OCI-LY1 (cell line): ENCODE measurements around the gene SNCB.

Source experiments
- H2AFZ ChIP-seq: fragments of 200-600 bp; sonication (generic), shearing (Covaris generic); 2 replicates; pipeline ENCODE4 v1.6.0; 2014; ENCODE audit warnings: antibody characterized with exemption, mild to moderate bottlenecking, low read length
- H3F3A ChIP-seq: fragments of 200-600 bp; sonication (generic), shearing (Covaris generic); 2 replicates; pipeline ENCODE4 v1.6.0; 2014; ENCODE audit warnings: mild to moderate bottlenecking, antibody characterized with exemption, low read length, moderate library complexity; ENCODE audit not compliant: insufficient read depth
- H3K27ac ChIP-seq: fragments of 200-600 bp; sonication (generic); 2 replicates; pipeline ENCODE4 v1.5.1; 2014; ENCODE audit warnings: low read length, mixed run types, mild to moderate bottlenecking, low read depth; ENCODE audit not compliant: poor library complexity, severe bottlenecking
- H3K27me3 ChIP-seq: fragments of 200-600 bp; sonication (generic); 2 replicates; pipeline ENCODE4 v1.6.0; 2014; ENCODE audit warnings: antibody characterized with exemption, mild to moderate bottlenecking, low read length, moderate library complexity; ENCODE audit not compliant: insufficient read depth
- H3K36me3 ChIP-seq: fragments of 200-600 bp; sonication (generic); 2 replicates; pipeline ENCODE4 v1.6.1; 2014; ENCODE audit warnings: mild to moderate bottlenecking, antibody characterized with exemption, low read length, moderate library complexity, mixed read lengths; ENCODE audit not compliant: insufficient read depth
- H3K4me1 ChIP-seq: fragments of 200-600 bp; sonication (generic); 2 replicates; pipeline ENCODE4 v1.5.1; 2014; ENCODE audit warnings: mild to moderate bottlenecking, low read length, moderate library complexity; ENCODE audit not compliant: insufficient read depth, severe bottlenecking
- H3K4me2 ChIP-seq: fragments of 200-600 bp; sonication (generic), shearing (Covaris generic); 2 replicates; pipeline ENCODE4 v1.6.1; 2014; ENCODE audit warnings: low read length
- H3K4me3 ChIP-seq: fragments of 200-600 bp; sonication (generic); 2 replicates; pipeline ENCODE4 v1.5.1; 2014; ENCODE audit warnings: low read length, low read depth, mild to moderate bottlenecking, mixed read lengths; ENCODE audit not compliant: poor library complexity, severe bottlenecking
- H3K79me2 ChIP-seq: fragments of 200-600 bp; shearing (Covaris generic); 2 replicates; pipeline ENCODE4 v1.6.1; 2016; ENCODE audit warnings: mixed run types, low read length, mixed read lengths; ENCODE audit not compliant: insufficient read depth
- H3K9ac ChIP-seq: fragments of 200-600 bp; sonication (generic), shearing (Covaris generic); 2 replicates; pipeline ENCODE4 v1.6.1; 2014; ENCODE audit warnings: mild to moderate bottlenecking, low read length, mixed read lengths
- H3K9me2 ChIP-seq: fragments of 200-600 bp; sonication (generic), shearing (Covaris generic); 2 replicates; pipeline ENCODE4 v1.6.1; 2014; ENCODE audit warnings: low read depth, mild to moderate bottlenecking, low read length, mixed read lengths
- H3K9me3 ChIP-seq: fragments of 200-600 bp; shearing (Covaris generic); 2 replicates; pipeline ENCODE4 v1.6.1; 2014; ENCODE audit warnings: low read length, mixed read lengths
- H4K20me1 ChIP-seq: fragments of 200-600 bp; sonication (generic), shearing (Covaris generic); 2 replicates; pipeline ENCODE4 v1.6.0; 2016; ENCODE audit warnings: mild to moderate bottlenecking, low read length; ENCODE audit not compliant: insufficient read depth
- EZH2 ChIP-seq: fragments of 200-600 bp; sonication (generic), shearing (Covaris generic); IDR thresholded peaks from 2 replicates; pipeline ENCODE4 v1.8.0; 2017; ENCODE audit warnings: borderline replicate concordance, mixed run types, mild to moderate bottlenecking, antibody characterized with exemption, low read length, moderate library complexity, mixed read lengths
- TF ChIP-seq, protein P1 (sequence below): fragments of 200-600 bp; sonication (generic), shearing (Covaris generic); IDR thresholded peaks from 2 replicates; pipeline ENCODE4 v1.5.1; 2017; ENCODE audit warnings: mild to moderate bottlenecking, antibody characterized with exemption, low read length, moderate library complexity, mixed read lengths

Gene SNCB

DNA sequence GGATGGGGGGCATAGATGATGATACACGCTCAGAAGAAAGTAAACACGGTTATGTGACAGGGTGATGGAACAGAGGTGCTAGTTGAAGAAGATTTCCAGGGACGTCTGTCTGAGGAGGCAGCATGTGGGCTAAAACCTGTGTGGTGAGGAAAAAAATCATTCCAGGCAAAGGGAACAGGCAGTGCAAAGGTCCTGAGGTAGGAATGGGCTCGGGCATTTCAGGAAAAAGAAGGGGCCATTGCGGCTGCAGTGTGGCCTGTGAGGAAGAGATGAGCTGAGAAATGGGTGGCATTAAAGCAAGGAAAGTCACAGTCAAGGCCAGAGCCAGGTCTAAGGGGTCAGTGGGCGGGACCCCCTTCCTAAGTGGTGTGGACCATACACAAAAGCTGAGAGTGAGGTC is 35.2 kb upstream of the SNCB start:
- Histone ChIP-seq H3K79me2 (no peaks in the 10 kb centered on the region), H3K9ac (no peak overlapping the region), H3K36me3 (no peaks in the 10 kb centered on the region), H3K9me2 (no peaks in the 10 kb centered on the region), H2AFZ (no peak overlapping the region), H3K4me2 (no peak overlapping the region), H3K9me3 (no peaks in the 10 kb centered on the region), H3K27me3 (peaks cover 3% of the 10 kb centered on the region; the same call in 1 of the 2 replicates), H4K20me1 (no peaks in the 10 kb centered on the region), H3K4me1 (no peaks in the 10 kb centered on the region), H3K27ac (no peak overlapping the region), H3F3A (no peaks in the 10 kb centered on the region), H3K4me3 (no peak overlapping the region)
- TF ChIP-seq, protein P1, sequence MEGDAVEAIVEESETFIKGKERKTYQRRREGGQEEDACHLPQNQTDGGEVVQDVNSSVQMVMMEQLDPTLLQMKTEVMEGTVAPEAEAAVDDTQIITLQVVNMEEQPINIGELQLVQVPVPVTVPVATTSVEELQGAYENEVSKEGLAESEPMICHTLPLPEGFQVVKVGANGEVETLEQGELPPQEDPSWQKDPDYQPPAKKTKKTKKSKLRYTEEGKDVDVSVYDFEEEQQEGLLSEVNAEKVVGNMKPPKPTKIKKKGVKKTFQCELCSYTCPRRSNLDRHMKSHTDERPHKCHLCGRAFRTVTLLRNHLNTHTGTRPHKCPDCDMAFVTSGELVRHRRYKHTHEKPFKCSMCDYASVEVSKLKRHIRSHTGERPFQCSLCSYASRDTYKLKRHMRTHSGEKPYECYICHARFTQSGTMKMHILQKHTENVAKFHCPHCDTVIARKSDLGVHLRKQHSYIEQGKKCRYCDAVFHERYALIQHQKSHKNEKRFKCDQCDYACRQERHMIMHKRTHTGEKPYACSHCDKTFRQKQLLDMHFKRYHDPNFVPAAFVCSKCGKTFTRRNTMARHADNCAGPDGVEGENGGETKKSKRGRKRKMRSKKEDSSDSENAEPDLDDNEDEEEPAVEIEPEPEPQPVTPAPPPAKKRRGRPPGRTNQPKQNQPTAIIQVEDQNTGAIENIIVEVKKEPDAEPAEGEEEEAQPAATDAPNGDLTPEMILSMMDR: no peak
- TF ChIP-seq EZH2: no peak

DNA sequence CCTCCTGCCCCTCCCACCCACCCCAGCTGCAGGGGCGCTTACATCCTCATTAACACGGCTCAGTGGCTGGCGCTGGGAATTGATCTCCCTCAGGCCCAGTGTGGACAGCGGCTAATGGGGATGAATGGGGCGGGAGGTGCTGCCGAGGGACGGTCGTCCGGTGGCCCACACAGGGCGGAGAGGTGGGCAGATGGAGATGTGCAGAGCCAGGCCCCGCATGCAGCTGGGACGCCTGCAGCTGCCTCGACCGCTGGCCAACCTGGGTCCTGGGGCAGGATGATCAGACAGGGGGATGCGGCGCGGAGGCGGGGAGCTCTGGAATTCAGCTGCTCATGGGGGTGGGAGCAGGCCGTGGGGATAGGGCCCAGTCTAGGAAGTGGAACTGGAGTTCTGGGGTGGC is 34.6 kb upstream of the SNCB start:
- Histone ChIP-seq H4K20me1 (no peaks in the 10 kb centered on the region), H3K9ac (no peak overlapping the region), H3K4me3 (no peak overlapping the region), H3K27me3 (peaks cover 3% of the 10 kb centered on the region; the same call in 1 of the 2 replicates), H2AFZ (no peak overlapping the region), H3K9me3 (no peaks in the 10 kb centered on the region), H3K79me2 (no peaks in the 10 kb centered on the region), H3K4me2 (no peak overlapping the region), H3K36me3 (no peaks in the 10 kb centered on the region), H3F3A (no peaks in the 10 kb centered on the region), H3K4me1 (no peaks in the 10 kb centered on the region), H3K9me2 (no peaks in the 10 kb centered on the region), H3K27ac (no peak overlapping the region)
- TF ChIP-seq, protein P1: no peak
- TF ChIP-seq EZH2: no peak

DNA sequence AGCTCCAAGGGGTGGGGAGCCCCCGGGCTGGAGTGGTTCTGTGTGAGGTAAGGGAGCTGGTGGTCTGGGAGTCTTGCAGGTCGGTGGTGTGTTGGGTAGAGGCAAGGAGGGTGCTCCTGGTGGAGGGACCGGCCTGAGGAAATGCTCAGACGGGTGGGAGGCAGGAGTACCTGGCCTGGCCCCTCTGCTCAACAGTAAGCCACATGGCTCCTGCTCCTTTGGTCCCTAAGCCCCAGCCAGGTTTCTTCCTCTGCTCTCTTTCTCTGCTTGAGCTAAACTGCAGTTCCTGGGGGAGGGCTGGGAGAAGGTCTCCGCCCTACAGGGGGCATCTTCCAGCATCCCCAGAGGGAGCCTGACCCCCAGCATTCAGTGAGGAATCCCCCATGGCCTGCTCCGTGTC is 34.1 kb upstream of the SNCB start:
- no peaks in the 10 kb centered on the region for H3K4me1 ChIP-seq
- H3K27ac ChIP-seq: no peak overlapping the region
- H3K9me2 ChIP-seq: no peaks in the 10 kb centered on the region
- H3K9ac ChIP-seq: no peak overlapping the region
- no peak overlapping the region for H2AFZ ChIP-seq
- TF ChIP-seq EZH2: no peak
- TF ChIP-seq, protein P1: no peak
- H3F3A ChIP-seq: no peaks in the 10 kb centered on the region
- no peaks in the 10 kb centered on the region for H3K36me3 ChIP-seq
- no peak overlapping the region for H3K4me2 ChIP-seq
- no peaks in the 10 kb centered on the region for H4K20me1 ChIP-seq
- no peaks in the 10 kb centered on the region for H3K9me3 ChIP-seq
- H3K79me2 ChIP-seq: no peaks in the 10 kb centered on the region
- peaks cover 3% of the 10 kb centered on the region; the same call in 1 of the 2 replicates for H3K27me3 ChIP-seq
- no peak overlapping the region for H3K4me3 ChIP-seq
